Panc1 (cell line): ENCODE measurements around the gene FAM47B. TPM values are rescaled to one million over a fixed set of nuclear protein-coding genes. Genes with fewer than 3 reads are reported as not detected.

Source experiments
- ATAC-seq: fragments of 200-7000 bp; cut with Tn5 transposase; 2 replicates; pipeline ENCODE4 v1.9.1; 2020; ENCODE audit warnings: mild to moderate bottlenecking, moderate library complexity
- BruUV-seq: library from RNA; stranded (reverse); fragments of 400-500 nt; replicated peaks from 2 replicates; lab custom pipeline; 2021; lab: Mats Ljungman, UMichigan
- CTCF ChIA-PET: fragments of 300-600 bp; sonication (Branson Sonifier 250); formaldehyde crosslinking; loops from one replicate; lab custom pipeline; 2022; ENCODE audit warnings: antibody characterized with exemption; lab: Charles Lee
- POLR2A ChIA-PET: fragments of 300-600 bp; sonication (Branson Sonifier 250); formaldehyde crosslinking; loops from one replicate; lab custom pipeline; 2022; ENCODE audit warnings: antibody characterized with exemption; lab: Charles Lee
- DNase-seq: peaks from one replicate; pipeline ENCODE4 v3.0.0-alpha.2; 2010; ENCODE audit warnings: low read depth, low spot score
- H3K27ac ChIP-seq: 2 replicates; pipeline ENCODE4 v1.5.1; 2011; ENCODE audit warnings: mild to moderate bottlenecking, low read length, inconsistent platforms
- H3K27me3 ChIP-seq: fragments of 200-500 bp; sonication (Bioruptor generic); 2 replicates; pipeline ENCODE4 v1.6.0; 2014; ENCODE audit warnings: low read length, inconsistent platforms; ENCODE audit not compliant: control insufficient read depth, insufficient read depth
- H3K36me3 ChIP-seq: fragments of 200-500 bp; sonication (Bioruptor generic); 2 replicates; pipeline ENCODE4 v1.5.1; 2014; ENCODE audit warnings: inconsistent platforms, mild to moderate bottlenecking, low read length, moderate library complexity; ENCODE audit not compliant: control insufficient read depth, insufficient read depth
- H3K4me1 ChIP-seq: 2 replicates; pipeline ENCODE4 v1.5.1; 2011; ENCODE audit warnings: inconsistent platforms, mild to moderate bottlenecking, low read length, moderate library complexity; ENCODE audit not compliant: control insufficient read depth, insufficient read depth
- H3K4me3 ChIP-seq, 2 experiments: 2 replicates each; pipeline ENCODE4 v1.5.1; 2011 to 2012; ENCODE audit warnings: low read depth in 2 of 2, low read length in 2 of 2, mild to moderate bottlenecking in 2 of 2, inconsistent platforms in 1 of 2, moderate library complexity in 1 of 2
- H3K9me3 ChIP-seq: fragments of 200-500 bp; sonication (Bioruptor generic); 2 replicates; pipeline ENCODE4 v1.5.1; 2014; ENCODE audit warnings: low read depth, mild to moderate bottlenecking, inconsistent platforms, low read length, moderate library complexity; ENCODE audit not compliant: control insufficient read depth, insufficient read depth
- POLR2AphosphoS5 ChIP-seq: IDR thresholded peaks from 2 replicates; pipeline ENCODE4 v1.6.1; 2012; ENCODE audit warnings: mild to moderate bottlenecking, low read depth, low read length, moderate library complexity
- REST ChIP-seq, 2 experiments: IDR thresholded peaks; 2 replicates each; pipeline ENCODE4 v1.6.1; 2011 to 2012; ENCODE audit warnings: low read depth in 2 of 2, control low read depth in 1 of 2, low read length in 1 of 2, mild to moderate bottlenecking in 1 of 2, moderate library complexity in 1 of 2; ENCODE audit not compliant: insufficient read depth in 1 of 2
- SIN3A ChIP-seq: IDR thresholded peaks from 2 replicates; pipeline ENCODE4 v1.6.1; 2012; ENCODE audit warnings: low read depth, mild to moderate bottlenecking, low read length, moderate library complexity, borderline replicate concordance; ENCODE audit not compliant: insufficient read depth
- TCF7L2 ChIP-seq: IDR thresholded peaks from 2 replicates; pipeline ENCODE4 v1.6.1; 2011; ENCODE audit warnings: mild to moderate bottlenecking, low read depth, low read length, inconsistent platforms
- in situ Hi-C: cut with HindIII; loops from 2 replicates; pipeline ENCODE4 v1.10.0; 2016; ENCODE audit warnings: low sequenced_read_pairs, low pct_unique_long_range_greater_than_20kb
- intact Hi-C: fragments of 100-400 bp; cut with micrococcal nuclease; formaldehyde crosslinking; loops from one replicate; pipeline ENCODE4 v1.10.0; 2022; ENCODE audit not compliant: unreplicated experiment
- total RNA-seq: library from RNA; stranded (reverse); gene quantifications from one replicate; pipeline ENCODE4 v1.2.1, GENCODE V29; 2021; ENCODE audit not compliant: unreplicated experiment
- TF ChIP-seq, protein P1 (sequence below): fragments of 450-650 bp; IDR thresholded peaks from 2 replicates; pipeline ENCODE4 v1.5.1; 2017; ENCODE audit warnings: mild to moderate bottlenecking

FAM47B gene
- total RNA-seq, 1 experiment from 2014 or later = not detected

DNA sequence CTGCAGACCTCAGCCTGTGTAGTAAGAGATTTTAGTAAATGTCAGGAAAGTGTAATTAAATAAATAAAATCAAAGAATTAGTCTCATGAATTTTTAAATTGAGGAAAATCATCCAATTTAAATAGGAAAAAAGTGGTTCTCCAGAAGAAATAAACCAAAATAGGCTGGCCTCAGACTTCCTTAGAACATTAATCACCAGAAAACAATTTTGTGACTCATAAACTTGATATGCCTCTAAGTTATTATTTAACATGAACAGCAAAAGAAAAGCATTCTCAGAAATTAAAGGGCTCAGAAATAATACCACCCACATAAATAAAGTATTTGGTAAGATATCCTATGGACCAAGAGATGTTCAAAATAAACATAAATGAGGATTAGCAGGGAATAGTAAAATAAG, 14.3 kb downstream of the FAM47B start:
- in situ Hi-C loops = no loop called here
- no peak for TF ChIP-seq POLR2AphosphoS5
- Histone ChIP-seq H3K9me3 (no peaks in the 10 kb centered on the region), H3K4me1 (no peaks in the 10 kb centered on the region), H3K4me3 (no peak overlapping the region), H3K27ac (no peak overlapping the region), H3K36me3 (no peaks in the 10 kb centered on the region), H3K27me3 (no peaks in the 10 kb centered on the region)
- CTCF ChIA-PET = no interaction called here
- POLR2A ChIA-PET = no interaction called here
- no peak for ATAC-seq
- no peak for DNase-seq
- intact Hi-C loops = no loop called here
- BruUV-seq = no TSS peak

DNA sequence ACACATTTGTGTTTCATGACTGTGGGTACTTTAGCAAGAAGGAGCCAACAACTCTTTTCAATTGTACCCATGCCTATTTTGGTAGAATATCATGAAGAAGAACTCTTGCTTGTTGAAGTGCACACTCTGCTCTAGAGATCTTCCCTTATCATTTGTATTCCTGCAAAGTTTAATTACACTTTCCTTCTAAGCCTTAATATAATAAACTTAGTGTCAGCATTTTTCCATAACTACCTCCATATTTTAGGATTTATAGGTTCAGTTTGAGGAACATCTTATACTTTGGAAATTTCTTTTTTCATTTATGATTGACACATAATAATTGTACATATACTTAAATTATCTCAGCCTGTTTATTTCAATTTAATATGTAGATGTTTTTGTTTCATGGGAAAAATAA, 19.1 kb downstream of the FAM47B start:
- BruUV-seq = no TSS peak
- intact Hi-C loops = no loop called here
- no peaks in the 10 kb centered on the region for H3K4me1 ChIP-seq
- H3K36me3 ChIP-seq = no peaks in the 10 kb centered on the region
- ChIA-PET CTCF (no interaction called here), POLR2A (no interaction called here)
- H3K27ac ChIP-seq = no peak overlapping the region
- H3K27me3 ChIP-seq = no peaks in the 10 kb centered on the region
- H3K4me3 ChIP-seq = no peak overlapping the region
- DNase-seq = no peak
- no peak for ATAC-seq
- no peaks in the 10 kb centered on the region for H3K9me3 ChIP-seq
- TF ChIP-seq, protein P1, sequence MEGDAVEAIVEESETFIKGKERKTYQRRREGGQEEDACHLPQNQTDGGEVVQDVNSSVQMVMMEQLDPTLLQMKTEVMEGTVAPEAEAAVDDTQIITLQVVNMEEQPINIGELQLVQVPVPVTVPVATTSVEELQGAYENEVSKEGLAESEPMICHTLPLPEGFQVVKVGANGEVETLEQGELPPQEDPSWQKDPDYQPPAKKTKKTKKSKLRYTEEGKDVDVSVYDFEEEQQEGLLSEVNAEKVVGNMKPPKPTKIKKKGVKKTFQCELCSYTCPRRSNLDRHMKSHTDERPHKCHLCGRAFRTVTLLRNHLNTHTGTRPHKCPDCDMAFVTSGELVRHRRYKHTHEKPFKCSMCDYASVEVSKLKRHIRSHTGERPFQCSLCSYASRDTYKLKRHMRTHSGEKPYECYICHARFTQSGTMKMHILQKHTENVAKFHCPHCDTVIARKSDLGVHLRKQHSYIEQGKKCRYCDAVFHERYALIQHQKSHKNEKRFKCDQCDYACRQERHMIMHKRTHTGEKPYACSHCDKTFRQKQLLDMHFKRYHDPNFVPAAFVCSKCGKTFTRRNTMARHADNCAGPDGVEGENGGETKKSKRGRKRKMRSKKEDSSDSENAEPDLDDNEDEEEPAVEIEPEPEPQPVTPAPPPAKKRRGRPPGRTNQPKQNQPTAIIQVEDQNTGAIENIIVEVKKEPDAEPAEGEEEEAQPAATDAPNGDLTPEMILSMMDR = no peak
- no peak for TF ChIP-seq SIN3A
- no peak for TF ChIP-seq REST (IDR thresholded peaks at IDR 0.05; ENCODE audit: insufficient read depth in 1 of 2, low read depth in 2 of 2, low read length in 1 of 2)
- TF ChIP-seq TCF7L2 = no peak
- no peak for TF ChIP-seq POLR2AphosphoS5
- in situ Hi-C loops = no loop called here

GRCh38 chrX:34972206-34972605, 29.6 kb downstream of the FAM47B start:
- ChIA-PET CTCF (no interaction called here), POLR2A (no interaction called here)
- H3K36me3 ChIP-seq = no peaks in the 10 kb centered on the region
- no peaks in the 10 kb centered on the region for H3K4me1 ChIP-seq
- no TSS peak for BruUV-seq
- no peak for ATAC-seq
- no peak overlapping the region for H3K27ac ChIP-seq
- in situ Hi-C loops = no loop called here
- intact Hi-C loops = no loop called here
- no peak overlapping the region for H3K4me3 ChIP-seq
- no peak for DNase-seq
- H3K9me3 ChIP-seq = no peaks in the 10 kb centered on the region
- H3K27me3 ChIP-seq = no peaks in the 10 kb centered on the region
- no peak for TF ChIP-seq POLR2AphosphoS5
